CD4-positive, alpha-beta T cell (primary cell): ENCODE data around the gene CCDC73. TPM values are rescaled to one million over a fixed set of nuclear protein-coding genes. Genes with fewer than 3 reads are reported as not detected.

Source experiments
- ATAC-seq: fragments of 200-7000 bp; cut with Tn5 transposase; one replicate; pipeline ENCODE4 v1.10.0; 2022; ENCODE audit warnings: mild to moderate bottlenecking; ENCODE audit not compliant: poor library complexity
- CTCF ChIA-PET: fragments of 350-600 bp; sonication (Branson Sonifier 250); formaldehyde crosslinking; loops from one replicate; lab custom pipeline; 2021; ENCODE audit warnings: antibody characterized with exemption, inconsistent platforms; lab: Charles Lee
- POLR2A ChIA-PET: fragments of 350-600 bp; sonication (Branson Sonifier 250); formaldehyde crosslinking; loops from one replicate; lab custom pipeline; 2021; ENCODE audit warnings: antibody characterized with exemption, inconsistent platforms; lab: Charles Lee
- DNase-seq, 14 experiments: peaks; one replicate each; pipeline ENCODE4 v3.0.0-alpha.2; 2013 to 2020; ENCODE audit warnings: mixed read lengths in 2 of 14
- H3K27ac ChIP-seq, 2 donors: one replicate each; pipeline versions ENCODE4 v1.5.1 to v1.7.0; 2013; ENCODE audit warnings: low read length in 2 of 2, low read depth in 1 of 2, mild to moderate bottlenecking in 1 of 2
- H3K27me3 ChIP-seq, 2 experiments: 1 replicate in 1 of 2; 2 replicates in 1 of 2; pipeline versions ENCODE4 v1.6.1 to v1.7.0; 2013; ENCODE audit warnings: low read length in 2 of 2, control low read depth in 1 of 2, mild to moderate bottlenecking in 1 of 2, moderate library complexity in 1 of 2; ENCODE audit not compliant: insufficient read depth in 2 of 2, control insufficient read depth in 1 of 2
- H3K36me3 ChIP-seq: one replicate; pipeline ENCODE4 v1.6.1; 2013; ENCODE audit warnings: low read length, control low read depth; ENCODE audit not compliant: insufficient read depth
- H3K4me1 ChIP-seq: one replicate; pipeline ENCODE4 v1.6.1; 2013; ENCODE audit warnings: low read length, control low read depth; ENCODE audit not compliant: insufficient read depth
- H3K4me3 ChIP-seq: one replicate; pipeline ENCODE4 v1.5.1; 2013; ENCODE audit warnings: mild to moderate bottlenecking, low read length, moderate library complexity
- H3K9me3 ChIP-seq, 2 experiments: 1 replicate in 1 of 2; 2 replicates in 1 of 2; pipeline versions ENCODE4 v1.6.1 to v1.7.0; 2013; ENCODE audit warnings: low read length in 2 of 2, mild to moderate bottlenecking in 2 of 2, control low read depth in 1 of 2, moderate library complexity in 1 of 2; ENCODE audit not compliant: control insufficient read depth in 1 of 2, insufficient read depth in 1 of 2
- H3K27ac Mint-ChIP-seq: one replicate; pipeline ENCODE4 v1.8.0; 2020; ENCODE audit warnings: mixed read lengths
- H3K27me3 Mint-ChIP-seq: one replicate; pipeline ENCODE4 v1.8.0; 2021; ENCODE audit warnings: mixed read lengths
- H3K36me3 Mint-ChIP-seq: one replicate; pipeline ENCODE4 v1.8.0; 2021; ENCODE audit warnings: low read depth, mixed read lengths
- H3K4me1 Mint-ChIP-seq: one replicate; pipeline ENCODE4 v1.8.0; 2021; ENCODE audit warnings: low read depth, mixed read lengths
- H3K4me3 Mint-ChIP-seq: one replicate; pipeline ENCODE4 v1.8.0; 2020; ENCODE audit warnings: mild to moderate bottlenecking, mixed read lengths
- H3K9me3 Mint-ChIP-seq: one replicate; pipeline ENCODE4 v1.8.0; 2020; ENCODE audit warnings: mixed read lengths
- intact Hi-C, 2 experiments: fragments of 100-400 bp; cut with DNase I in 1 of 2; cut with micrococcal nuclease in 1 of 2; formaldehyde crosslinking; loops; one replicate each; pipeline versions ENCODE4 v1.15.1 to v1.9.0; 2023 to 2025; cut with DNase I, micrococcal nuclease
- total RNA-seq, 174 experiments: library from RNA in 2 of 174; stranded (reverse) in 2 of 174; gene quantifications; one replicate each; pipeline ENCODE4 v1.2.3 and lab custom pipeline; 2021 to 2026
- TF ChIP-seq, protein P1 (sequence below): fragments of 200-600 bp; IDR thresholded peaks from one replicate; pipeline ENCODE4 v1.8.0; 2022; ENCODE audit warnings: antibody characterized with exemption, mild to moderate bottlenecking

Gene CCDC73
- total RNA-seq, 2 experiments from 2014 or later = not detected

DNA sequence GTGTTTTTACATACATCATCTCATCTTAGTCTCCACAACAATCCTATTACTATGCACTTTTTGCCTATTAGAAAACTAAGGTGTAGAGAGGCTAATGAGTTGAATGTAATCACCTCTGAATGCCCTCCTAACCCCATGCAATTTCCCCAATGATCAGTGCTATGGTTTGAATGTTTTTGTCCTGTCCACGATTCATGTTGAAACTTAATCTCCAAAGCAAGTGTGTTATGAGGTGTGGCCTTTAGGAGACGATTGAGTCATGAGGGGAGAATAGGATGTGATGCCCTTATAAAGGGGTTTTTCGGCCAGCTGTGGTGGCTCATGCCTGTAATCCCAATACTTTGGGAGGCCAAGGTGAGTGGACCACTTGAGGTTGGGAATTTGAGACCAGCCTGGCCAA lies 2.0 kb upstream of the CCDC73 start:
- H3K9me3 ChIP-seq = no peaks in the 10 kb centered on the region
- no peak overlapping the region for H3K4me3 ChIP-seq
- Mint-ChIP-seq H3K9me3 (no peaks in the 10 kb centered on the region), H3K36me3 (no peaks in the 10 kb centered on the region), H3K4me1 (peaks cover 11% of the 10 kb centered on the region), H3K27ac (no peak overlapping the region), H3K4me3 (no peak overlapping the region), H3K27me3 (peaks cover 14% of the 10 kb centered on the region)
- DNase-seq (no peak), ATAC-seq (no peak)
- intact Hi-C loops = no loop called here
- ChIA-PET POLR2A (no interaction called here), CTCF (no interaction called here)
- no peaks in the 10 kb centered on the region for H3K4me1 ChIP-seq
- H3K27ac ChIP-seq = no peak overlapping the region
- H3K36me3 ChIP-seq = no peaks in the 10 kb centered on the region
- TF ChIP-seq, protein P1, sequence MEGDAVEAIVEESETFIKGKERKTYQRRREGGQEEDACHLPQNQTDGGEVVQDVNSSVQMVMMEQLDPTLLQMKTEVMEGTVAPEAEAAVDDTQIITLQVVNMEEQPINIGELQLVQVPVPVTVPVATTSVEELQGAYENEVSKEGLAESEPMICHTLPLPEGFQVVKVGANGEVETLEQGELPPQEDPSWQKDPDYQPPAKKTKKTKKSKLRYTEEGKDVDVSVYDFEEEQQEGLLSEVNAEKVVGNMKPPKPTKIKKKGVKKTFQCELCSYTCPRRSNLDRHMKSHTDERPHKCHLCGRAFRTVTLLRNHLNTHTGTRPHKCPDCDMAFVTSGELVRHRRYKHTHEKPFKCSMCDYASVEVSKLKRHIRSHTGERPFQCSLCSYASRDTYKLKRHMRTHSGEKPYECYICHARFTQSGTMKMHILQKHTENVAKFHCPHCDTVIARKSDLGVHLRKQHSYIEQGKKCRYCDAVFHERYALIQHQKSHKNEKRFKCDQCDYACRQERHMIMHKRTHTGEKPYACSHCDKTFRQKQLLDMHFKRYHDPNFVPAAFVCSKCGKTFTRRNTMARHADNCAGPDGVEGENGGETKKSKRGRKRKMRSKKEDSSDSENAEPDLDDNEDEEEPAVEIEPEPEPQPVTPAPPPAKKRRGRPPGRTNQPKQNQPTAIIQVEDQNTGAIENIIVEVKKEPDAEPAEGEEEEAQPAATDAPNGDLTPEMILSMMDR = no peak
- H3K27me3 ChIP-seq = no peaks in the 10 kb centered on the region

DNA sequence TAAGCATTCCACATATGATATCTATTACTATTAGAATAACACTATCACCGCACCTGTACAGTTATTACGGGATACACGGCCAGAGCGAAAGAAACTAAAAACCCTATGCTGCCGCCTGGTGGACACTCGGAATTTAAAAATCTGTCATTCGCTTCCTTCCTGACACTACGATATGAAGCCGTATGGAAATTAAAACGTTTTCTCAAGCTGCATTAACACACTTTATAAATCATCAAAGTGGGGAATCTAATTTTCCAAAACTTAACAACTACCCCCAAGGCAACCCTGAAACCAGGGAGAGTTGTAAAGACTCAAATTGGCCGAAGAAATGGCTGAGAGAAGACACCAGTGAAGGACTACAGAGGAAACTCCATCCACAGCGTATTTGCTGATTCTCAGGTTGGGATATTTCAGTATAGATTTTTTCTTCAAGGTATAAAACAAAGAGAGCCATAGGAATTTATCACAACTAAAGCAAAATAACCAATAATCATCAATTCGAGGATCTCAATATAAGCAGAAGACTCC lies 1.4 kb downstream of the CCDC73 start:
- peaks cover 21% of the 10 kb centered on the region for H3K27me3 Mint-ChIP-seq
- H3K9me3 Mint-ChIP-seq = no peaks in the 10 kb centered on the region
- Histone ChIP-seq H3K4me3 (no peak overlapping the region), H3K4me1 (no peaks in the 10 kb centered on the region), H3K27ac (no peak overlapping the region), H3K27me3 (no peaks in the 10 kb centered on the region), H3K36me3 (no peaks in the 10 kb centered on the region), H3K9me3 (no peaks in the 10 kb centered on the region)
- peaks cover 11% of the 10 kb centered on the region for H3K4me1 Mint-ChIP-seq
- peak overlapping the region; percentile 49 for H3K4me3 Mint-ChIP-seq
- no peaks in the 10 kb centered on the region for H3K36me3 Mint-ChIP-seq
- TF ChIP-seq, protein P1 = peak; percentile 81
- POLR2A ChIA-PET = no interaction called here
- no peak overlapping the region for H3K27ac Mint-ChIP-seq
- DNase-seq = peak; percentile 18 to 74 (median 56)
- CTCF ChIA-PET = interaction anchor here (1.8 kb wide), 1 partner anchor 469 kb away, joined by 9 read pairs; no protein-coding TSS in a partner anchor
- ATAC-seq = peak; percentile 56
- intact Hi-C loops = loop anchor here (1.0 to 2.0 kb wide), 2 partner anchors 470 kb away; no protein-coding TSS in a partner anchor

DNA sequence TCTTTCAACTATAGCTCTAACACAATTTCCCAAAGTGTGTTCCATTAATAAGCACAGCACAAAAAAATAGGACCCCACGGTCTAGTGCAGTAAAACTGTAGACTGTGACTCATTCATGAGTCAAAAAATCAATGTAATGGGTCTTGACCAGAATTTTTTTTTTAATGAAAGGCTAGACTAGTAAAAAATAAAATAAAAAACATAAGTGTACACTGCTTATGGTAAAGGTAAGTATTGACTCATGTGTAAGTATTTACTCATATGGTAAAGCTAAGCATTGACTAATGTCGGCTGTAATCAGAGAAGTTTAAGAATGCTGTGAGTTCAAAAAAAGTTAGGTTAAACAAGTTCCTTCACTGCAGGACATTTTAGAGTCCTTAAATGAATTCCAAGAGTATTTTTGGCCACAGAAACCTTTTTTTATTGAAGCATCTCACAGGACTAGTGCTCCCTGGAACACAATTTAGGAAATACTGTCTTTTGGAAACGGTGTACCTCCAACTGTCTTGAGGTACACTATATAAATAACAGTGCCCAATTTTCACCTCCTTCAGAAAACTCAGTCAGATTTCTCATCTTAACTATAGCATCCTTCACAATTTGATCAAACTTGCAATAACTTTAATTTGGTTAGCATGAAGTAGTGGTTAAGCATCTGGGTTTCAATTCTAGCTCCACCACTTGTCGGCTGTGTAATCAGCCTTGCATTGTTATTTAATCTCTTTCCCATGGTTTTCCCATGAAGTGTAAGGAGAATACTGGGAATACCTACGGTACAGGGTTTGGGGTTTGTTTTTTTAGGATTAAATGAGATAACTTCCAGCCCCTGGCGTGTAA lies 2.1 kb downstream of the CCDC73 start:
- no peak overlapping the region for H3K4me3 ChIP-seq
- peaks cover 21% of the 10 kb centered on the region for H3K27me3 Mint-ChIP-seq
- H3K4me1 Mint-ChIP-seq = peaks cover 11% of the 10 kb centered on the region
- H3K4me1 ChIP-seq = no peaks in the 10 kb centered on the region
- TF ChIP-seq, protein P1 = no peak
- H3K27ac ChIP-seq = no peak overlapping the region
- ChIA-PET CTCF (interaction anchor here (1.8 kb wide), 1 partner anchor 469 kb away, joined by 9 read pairs; no protein-coding TSS in a partner anchor), POLR2A (no interaction called here)
- no peaks in the 10 kb centered on the region for H3K27me3 ChIP-seq
- no peaks in the 10 kb centered on the region for H3K36me3 Mint-ChIP-seq
- ATAC-seq = no peak
- H3K9me3 ChIP-seq = no peaks in the 10 kb centered on the region
- H3K27ac Mint-ChIP-seq = no peak overlapping the region
- DNase-seq = no peak
- no peak overlapping the region for H3K4me3 Mint-ChIP-seq
- intact Hi-C loops = loop anchor here in 1 of 2 experiments (2.0 kb wide), 1 partner anchor 470 kb away; no protein-coding TSS in a partner anchor
- no peaks in the 10 kb centered on the region for H3K9me3 Mint-ChIP-seq
- H3K36me3 ChIP-seq = no peaks in the 10 kb centered on the region
